K562 (cell line): Measurements from ENCODE around the gene DNMT3A. TPM values are rescaled to one million over a fixed set of nuclear protein-coding genes. Genes with fewer than 3 reads are reported as not detected.

ENCODE experiments used
- ATAC-seq: fragments of 200-7000 bp; cut with Tn5 transposase; 3 replicates; pipeline ENCODE4 v1.9.1; 2020; ENCODE audit warnings: moderate library complexity
- BruUV-seq: library from RNA; stranded (reverse); fragments of 400-500 nt; replicated peaks from 2 replicates; lab custom pipeline; 2021; lab: Mats Ljungman, UMichigan
- CTCF ChIA-PET: fragments of 300-600 bp; formaldehyde crosslinking; extraction: SDS; loops from one replicate; lab custom pipeline; 2021; ENCODE audit warnings: low intra/inter-chr PET ratio; lab: Yijun Ruan, JAX
- POLR2A ChIA-PET: fragments of 300-600, 350-650 bp; sonication (Branson Sonifier 250); formaldehyde crosslinking; extraction: SDS; loops from one replicate; lab custom pipeline; 2021; ENCODE audit warnings: antibody characterized with exemption, inconsistent platforms; lab: Yijun Ruan, JAX
- DNase-seq, 4 experiments: peaks; one replicate each; pipeline versions ENCODE4 v3.0.0 to v3.0.0-alpha.2; 2011 to 2018; ENCODE audit warnings: low spot score in 3 of 4, mixed read lengths in 3 of 4; ENCODE audit errors: extremely low read depth in 1 of 4
- FAIRE-seq: peaks from 2 replicates; lab custom pipeline; 2011; peaks lifted over from hg19 to GRCh38; lab: Jason Lieb, UNC
- H2AFZ ChIP-seq: 2 replicates; pipeline ENCODE4 v1.6.0; 2011; ENCODE audit warnings: low read depth, low read length, control low read depth, inconsistent platforms
- H3K27ac ChIP-seq: fragments of 200-600 bp; 3 replicates; pipeline ENCODE4 v1.8.0; 2011; ENCODE audit warnings: low read depth, mild to moderate bottlenecking, control low read depth, inconsistent platforms, low read length, moderate library complexity, mixed read lengths; ENCODE audit errors: extremely low read depth
- H3K27me3 ChIP-seq, 2 experiments: fragments of 300-600 bp in 1 of 2; 2 replicates in 1 of 2; 3 replicates in 1 of 2; pipeline versions ENCODE4 v1.6.0 to v1.8.0; 2011; ENCODE audit warnings: inconsistent platforms in 2 of 2, low read length in 2 of 2, mild to moderate bottlenecking in 1 of 2, mixed read lengths in 1 of 2, moderate library complexity in 1 of 2; ENCODE audit not compliant: control insufficient read depth in 2 of 2, insufficient read depth in 2 of 2
- H3K36me3 ChIP-seq: fragments of 300-600 bp; 3 replicates; pipeline ENCODE4 v1.8.0; 2011; ENCODE audit warnings: mild to moderate bottlenecking, low read length, inconsistent platforms; ENCODE audit not compliant: control insufficient read depth, insufficient read depth
- H3K4me1 ChIP-seq, 2 experiments: fragments of 200-600 bp in 1 of 2; replicated peaks in 1 of 2; 2 replicates in 1 of 2; 3 replicates in 1 of 2; pipeline versions ENCODE4 v1.5.1 to v1.8.0; 2011; ENCODE audit warnings: inconsistent platforms in 2 of 2, low read length in 2 of 2, mild to moderate bottlenecking in 1 of 2, mixed read lengths in 1 of 2, moderate library complexity in 1 of 2; ENCODE audit not compliant: control insufficient read depth in 2 of 2, insufficient read depth in 2 of 2
- H3K4me2 ChIP-seq: 2 replicates; pipeline ENCODE4 v1.6.1; 2011; ENCODE audit warnings: low read length, control low read depth, inconsistent platforms, mixed read lengths; ENCODE audit not compliant: insufficient read depth
- H3K4me3 ChIP-seq: fragments of 200-600 bp; sonication (generic), shearing (Covaris generic); 2 replicates; pipeline ENCODE4 v1.5.1; 2016; ENCODE audit warnings: control low read depth, inconsistent platforms
- H3K79me2 ChIP-seq: fragments of 200-600 bp; 3 replicates; pipeline ENCODE4 v1.8.0; 2011; ENCODE audit warnings: low read length, inconsistent platforms; ENCODE audit not compliant: control insufficient read depth, insufficient read depth
- H3K9ac ChIP-seq, 2 experiments: 2 replicates each; pipeline versions ENCODE4 v1.6.0 to v1.6.1; 2011; ENCODE audit warnings: low read depth in 2 of 2, low read length in 2 of 2, control low read depth in 1 of 2, inconsistent platforms in 1 of 2, mild to moderate bottlenecking in 1 of 2, mixed read lengths in 1 of 2; ENCODE audit not compliant: insufficient read depth in 1 of 2
- H3K9me1 ChIP-seq: one replicate; pipeline ENCODE4 v1.6.0; 2011; ENCODE audit warnings: inconsistent platforms, mild to moderate bottlenecking, low read length, moderate library complexity; ENCODE audit not compliant: control insufficient read depth, insufficient read depth
- H3K9me3 ChIP-seq: replicated peaks from 2 replicates; pipeline ENCODE4 v1.5.1; 2011; ENCODE audit warnings: low read depth, low read length, inconsistent platforms; ENCODE audit not compliant: control insufficient read depth, insufficient read depth
- H4K20me1 ChIP-seq: replicated peaks from 2 replicates; pipeline ENCODE4 v1.6.1; 2011; ENCODE audit warnings: low read length, inconsistent platforms, mixed read lengths; ENCODE audit not compliant: control insufficient read depth, insufficient read depth
- BCL6 ChIP-seq: fragments of 250-450 bp; sonication (Bioruptor Pico); IDR thresholded peaks from 2 replicates; pipeline ENCODE4 v1.4.0; 2020
- BRD4 ChIP-seq: fragments of 200-600 bp; sonication (generic); IDR thresholded peaks from 2 replicates; pipeline ENCODE4 v1.6.1; 2017; ENCODE audit warnings: inconsistent platforms
- COPS2 ChIP-seq: fragments of 450-650 bp; conservative IDR thresholded peaks from 2 replicates; pipeline ENCODE4 v1.6.1; 2016; ENCODE audit warnings: mild to moderate bottlenecking, moderate library complexity
- FOXK1 ChIP-seq: sonication (generic); formaldehyde crosslinking; IDR thresholded peaks from 2 replicates; pipeline ENCODE4 v1.8.0; 2022; ENCODE audit warnings: missing genetic modification reagents, mild to moderate bottlenecking, borderline replicate concordance
- IRF9 ChIP-seq: fragments of 450-650 bp; IDR thresholded peaks from 2 replicates; pipeline ENCODE4 v1.6.1; 2016; ENCODE audit warnings: missing biosample characterization, missing genetic modification characterization
- JUNB ChIP-seq: fragments of 450-650 bp; formaldehyde crosslinking; conservative IDR thresholded peaks from 2 replicates; pipeline ENCODE4 v1.4.0; 2020; ENCODE audit warnings: mild to moderate bottlenecking
- KDM5B ChIP-seq: fragments of 200-600 bp; sonication (generic); IDR thresholded peaks from 2 replicates; pipeline ENCODE4 v1.6.1; 2012; ENCODE audit warnings: low read depth, mild to moderate bottlenecking, moderate library complexity, low read length, control low read depth, inconsistent platforms; ENCODE audit not compliant: insufficient replicate concordance
- NR2F6 ChIP-seq: fragments of 450-650 bp; formaldehyde crosslinking; IDR thresholded peaks from 2 replicates; pipeline ENCODE4 v1.4.0; 2020; ENCODE audit warnings: mild to moderate bottlenecking
- SETDB1 ChIP-seq: IDR thresholded peaks from one replicate; pipeline ENCODE4 v1.6.1; 2012; ENCODE audit warnings: low read length, control low read depth, inconsistent platforms
- STAT5B ChIP-seq: fragments of 250-450 bp; sonication (Bioruptor Pico); IDR thresholded peaks from 2 replicates; pipeline ENCODE4 v1.8.0; 2021; ENCODE audit warnings: mild to moderate bottlenecking, inconsistent platforms
- ZC3H8 ChIP-seq: fragments of 450-650 bp; IDR thresholded peaks from 2 replicates; pipeline ENCODE4 v1.6.1; 2017
- ZKSCAN1 ChIP-seq: fragments of 150-350 bp; IDR thresholded peaks from 2 replicates; pipeline ENCODE4 v1.6.1; 2016; ENCODE audit warnings: low read depth, low read length
- WGBS: fragments of 100-300 bp; shearing (Covaris generic); methylation state at CpG from one replicate; pipeline ENCODE4 v1.1.6; 2016; ENCODE audit warnings: low coverage, mixed read lengths; ENCODE audit not compliant: insufficient coverage; ENCODE audit errors: missing lambda C conversion rate; 5-methylcytosine and 5-hydroxymethylcytosine counted together
- in situ Hi-C: fragments of 300-500 bp; cut with MboI; formaldehyde crosslinking; loops from 4 replicates; pipeline ENCODE4 v1.15.0; 2018; ENCODE audit warnings: inconsistent platforms, mixed read lengths
- intact Hi-C: fragments of 100-400 bp; cut with micrococcal nuclease; formaldehyde crosslinking; loops from 2 replicates; pipeline ENCODE4 v1.14.2; 2022
- polyA plus RNA-seq, 8 experiments: library from polyadenylated mRNA; depleted of rRNA in 4 of 8; stranded (reverse) in 5 of 8; unstranded in 3 of 8; fragments of >200 nt; fragmentation: Nextera tagmentation in 2 of 8; fragmentation: Illumina TruSeq in 1 of 8; extraction: Ambion mirVana in 2 of 8; extraction: Trizol in 1 of 8; gene quantifications; 2 replicates each; pipeline versions ENCODE4 v1.2.1 to v1.2.3, GENCODE V29; 2011 to 2014; ENCODE audit warnings: inconsistent platforms in 1 of 8, missing spikeins in 1 of 8
- total RNA-seq, 7 experiments: library from RNA; depleted of rRNA in 6 of 7; stranded (reverse); fragments of >200 nt in 6 of 7; fragmentation: Illumina TruSeq in 2 of 7; extraction: Trizol in 2 of 7; gene quantifications; 2 replicates each; pipeline versions ENCODE4 v1.2.1 to v1.2.3, GENCODE V29; 2011 to 2021; ENCODE audit warnings: low replicate concordance in 1 of 7
- TF ChIP-seq, protein P1 (sequence below): fragments of 450-650 bp; formaldehyde crosslinking; IDR thresholded peaks from 2 replicates; pipeline ENCODE4 v1.4.0; 2022; ENCODE audit warnings: missing genetic modification characterization

DNMT3A gene
- total and polyA plus RNA-seq, 9 of the 15 experiments (the other 6 are each of a cell fraction or from before 2014, with no cell fraction given) = 3.0 to 16.0 (median 6.1) TPM

DNA sequence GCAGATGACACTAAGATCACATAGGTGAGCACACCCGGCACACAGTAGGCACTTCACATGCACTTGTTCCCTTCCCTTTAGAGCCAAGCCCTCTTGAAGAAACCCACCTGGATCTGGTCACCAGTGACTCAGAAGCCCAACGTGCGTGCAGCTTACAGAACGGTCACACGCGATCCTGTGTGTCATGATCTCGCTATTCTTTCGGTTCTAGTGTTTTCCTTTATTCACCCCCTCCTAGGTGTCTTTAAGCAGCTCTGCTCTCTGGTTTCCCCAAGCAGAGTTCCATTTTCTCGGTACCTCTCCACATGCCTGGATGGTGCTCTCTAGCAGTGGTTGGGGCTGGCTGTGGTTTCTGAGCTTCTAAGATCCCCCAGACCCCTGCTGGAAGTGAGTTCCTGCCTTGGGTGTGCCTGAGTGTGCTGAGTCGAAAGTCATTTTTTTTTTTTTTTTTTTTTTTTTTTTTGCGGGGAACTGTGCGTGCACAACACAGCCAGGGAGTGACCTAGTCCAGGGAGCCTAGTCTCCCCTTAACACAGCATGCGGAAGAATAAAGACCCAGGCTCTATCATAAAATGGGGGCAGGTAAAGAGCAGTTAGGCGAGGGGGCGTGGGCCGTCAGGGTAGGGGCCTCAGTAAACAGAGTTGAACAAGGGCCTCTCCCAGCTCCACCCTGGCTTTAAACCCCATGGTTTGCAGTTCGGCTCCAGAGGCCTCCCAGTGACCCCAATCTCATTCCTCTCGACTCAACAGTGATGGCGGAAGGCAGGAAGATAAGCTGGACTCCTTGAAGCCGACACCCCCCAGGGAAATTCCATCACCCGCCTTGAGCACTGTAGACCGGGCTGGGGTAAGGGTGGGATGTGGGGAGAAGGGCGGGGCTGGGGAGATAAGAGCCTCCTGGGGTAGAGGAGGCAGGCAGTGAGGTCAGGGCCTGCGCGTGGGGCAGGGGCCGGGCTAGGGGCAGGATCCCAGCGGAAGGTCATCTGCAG lies 29.8 kb upstream of the DNMT3A start:
- DNase-seq (no peak), FAIRE-seq (no peak), ATAC-seq (no peak)
- Histone ChIP-seq H3K27ac (no peak overlapping the region), H3K4me3 (no peak overlapping the region), H2AFZ (0 out of 2 replicates have a peak overlapping the region, but pooled peaks have one; percentile 39), H3K4me1 (peaks cover 0 to 1% of the 10 kb centered on the region in 2 experiments; a peak in 1 of 5 replicates), H3K79me2 (no peaks in the 10 kb centered on the region), H4K20me1 (peaks cover 5% of the 10 kb centered on the region; the same call in 1 of the 2 replicates), H3K4me2 (no peak overlapping the region), H3K9me1 (peaks cover 3% of the 10 kb centered on the region), H3K27me3 (peaks cover 19 to 82% of the 10 kb centered on the region in 2 experiments; a peak in 3 of 5 replicates), H3K9me3 (no peaks in the 10 kb centered on the region), H3K36me3 (no peaks in the 10 kb centered on the region), H3K9ac (no peak overlapping the region; a peak in 1 of 4 replicates)
- no TSS peak for BruUV-seq
- TF ChIP-seq BCL6 (no peak), ZKSCAN1 (0 out of 2 replicates have a peak, but pooled peaks have one; percentile 27)
- ChIA-PET CTCF (no interaction called here), POLR2A (no interaction called here)
- in situ Hi-C loops (no loop called here), intact Hi-C loops (loop anchor here (10.0 kb wide), 1 partner anchor 207 kb away; the partner anchor contains the start of gene POMC)
- WGBS = 17% methylated on average over 24 of the region's 27 CpGs

DNA sequence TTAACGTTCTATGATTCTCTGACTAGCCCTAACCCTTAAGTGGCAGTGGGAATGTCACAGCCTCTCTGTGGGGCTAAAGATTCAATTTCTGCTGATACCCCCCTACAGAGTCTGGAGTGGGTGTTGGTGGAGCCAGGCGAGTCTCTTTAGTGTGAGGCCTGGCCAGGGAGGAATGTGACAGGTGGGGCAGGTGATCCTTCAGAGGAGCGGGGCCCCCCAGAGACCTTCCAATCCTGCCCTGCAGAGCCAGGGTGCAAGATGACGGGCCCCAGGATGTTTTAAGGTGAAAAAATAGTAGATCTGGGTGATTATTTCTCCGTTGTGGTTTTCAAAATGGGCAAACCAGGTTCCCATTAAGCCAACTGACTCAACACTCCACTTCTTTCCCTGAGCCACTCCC lies 28.2 kb upstream of the DNMT3A start:
- Histone ChIP-seq H3K9me1 (no peaks in the 10 kb centered on the region), H3K4me2 (no peak overlapping the region), H3K4me3 (no peak overlapping the region), H3K79me2 (no peaks in the 10 kb centered on the region), H3K9me3 (no peaks in the 10 kb centered on the region), H3K36me3 (no peaks in the 10 kb centered on the region), H3K4me1 (no peaks in the 10 kb centered on the region; a peak in 1 of 5 replicates), H3K27me3 (peaks cover 16 to 69% of the 10 kb centered on the region in 2 experiments; a peak in 3 of 5 replicates), H2AFZ (no peak overlapping the region), H4K20me1 (no peaks in the 10 kb centered on the region), H3K27ac (no peak overlapping the region), H3K9ac (no peak overlapping the region)
- BruUV-seq = no TSS peak
- intact Hi-C loops (loop anchor here (10.0 kb wide), 1 partner anchor 205 kb away; the partner anchor contains the start of gene POMC), in situ Hi-C loops (no loop called here)
- ATAC-seq (no peak), FAIRE-seq (no peak), DNase-seq (no peak)
- 4% methylated on average over 5 of the region's 5 CpGs for WGBS
- ChIA-PET CTCF (no interaction called here), POLR2A (interaction anchor here (0.5 kb wide), 1 partner anchor 111 kb away, joined by 3 read pairs; no protein-coding TSS in a partner anchor)
- TF ChIP-seq, protein P1, sequence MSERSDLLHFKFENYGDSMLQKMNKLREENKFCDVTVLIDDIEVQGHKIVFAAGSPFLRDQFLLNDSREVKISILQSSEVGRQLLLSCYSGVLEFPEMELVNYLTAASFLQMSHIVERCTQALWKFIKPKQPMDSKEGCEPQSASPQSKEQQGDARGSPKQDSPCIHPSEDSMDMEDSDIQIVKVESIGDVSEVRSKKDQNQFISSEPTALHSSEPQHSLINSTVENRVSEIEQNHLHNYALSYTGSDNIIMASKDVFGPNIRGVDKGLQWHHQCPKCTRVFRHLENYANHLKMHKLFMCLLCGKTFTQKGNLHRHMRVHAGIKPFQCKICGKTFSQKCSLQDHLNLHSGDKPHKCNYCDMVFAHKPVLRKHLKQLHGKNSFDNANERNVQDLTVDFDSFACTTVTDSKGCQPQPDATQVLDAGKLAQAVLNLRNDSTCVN (CRISPR knock-in tag) = no peak
- no peak for TF ChIP-seq IRF9 (tag)
- no peak for TF ChIP-seq STAT5B (CRISPR knock-in tag)
- TF ChIP-seq COPS2 = no peak
- TF ChIP-seq ZC3H8 = no peak
- no peak for TF ChIP-seq KDM5B
- TF ChIP-seq FOXK1 (CRISPR knock-in tag) = no peak
- no peak for TF ChIP-seq SETDB1
- TF ChIP-seq BRD4 = no peak
- TF ChIP-seq JUNB (CRISPR knock-in tag) = no peak
- no peak for TF ChIP-seq NR2F6 (CRISPR knock-in tag)
